NCI-H1694 (cell line): Measurements from ENCODE around the gene C2orf69.
"Not testable (repeated sequence)": the region's sequence is repeated elsewhere in the genome, so short reads cannot be mapped to it uniquely, and the experiment has no call there.

Experiments
- DNase-seq: peaks from one replicate; lab custom pipeline; 2025; lab: John Stamatoyannopoulos, UW

Gene C2orf69

GRCh38 chr2:199911052-199911876 is at the start of gene C2orf69:
TSS of gene C2orf69 (plus strand) at chr2:199911293. CDS start at chr2:199911439, 146 bp downstream.
- DNase-seq = peak; percentile 95

GRCh38 chr2:199862788-199863187 is 48.3 kb upstream of the C2orf69 start:
- DNase-seq = no peak

- DNase-seq = no peak
These were observed 45.2 kb upstream of the C2orf69 start for GRCh38 chr2:199865905-199866304.

- no peak for DNase-seq
These were observed 42.5 kb upstream of the C2orf69 start for GRCh38 chr2:199868431-199869226.

GRCh38 chr2:199869227-199869541 is 41.9 kb upstream of the C2orf69 start:
- DNase-seq = no peak

GRCh38 chr2:199869653-199870052 is 41.4 kb upstream of the C2orf69 start:
- no peak for DNase-seq

- no peak for DNase-seq
These were observed 40.5 kb upstream of the C2orf69 start for GRCh38 chr2:199870581-199870980.

- no peak for DNase-seq
These were observed 36.9 kb upstream of the C2orf69 start for GRCh38 chr2:199874209-199874608.

- no peak for DNase-seq
These were observed 35.7 kb upstream of the C2orf69 start for GRCh38 chr2:199875400-199875799.

GRCh38 chr2:199882667-199883066 is 28.4 kb upstream of the C2orf69 start:
- no peak for DNase-seq

- no peak for DNase-seq
These were observed 27.4 kb upstream of the C2orf69 start for GRCh38 chr2:199883474-199884212.

GRCh38 chr2:199895406-199895805 is 15.7 kb upstream of the C2orf69 start:
- DNase-seq = no peak

- DNase-seq = no peak
These were observed 14.5 kb upstream of the C2orf69 start for GRCh38 chr2:199896617-199897016.

GRCh38 chr2:199901942-199902341 is 9.2 kb upstream of the C2orf69 start:
- DNase-seq = no peak

- no peak for DNase-seq
These were observed 8.5 kb upstream of the C2orf69 start for GRCh38 chr2:199902486-199903110.

- DNase-seq = no peak
These were observed 8.0 kb upstream of the C2orf69 start for GRCh38 chr2:199903111-199903510.

- DNase-seq = no peak
These were observed 3.9 kb upstream of the C2orf69 start for GRCh38 chr2:199907008-199907714.

- DNase-seq = no peak
These were observed 598 bp upstream of the C2orf69 start for GRCh38 chr2:199910338-199911051.

GRCh38 chr2:199911877-199912161 is 726 bp downstream of the C2orf69 start:
- no peak for DNase-seq

- DNase-seq = not testable (repeated sequence)
These were observed 1.5 kb downstream of the C2orf69 start for GRCh38 chr2:199912553-199913114.
